HL-60/S4 treated with phorbol 12-myristate 13-acetate at 8.2 ng/mL for 4 days and 3 days (cell line): ENCODE measurements around the gene SDK1.

Experiments used
- in situ Hi-C: fragments of 300-500 bp; cut with MboI; formaldehyde crosslinking; loops from 2 replicates; pipeline ENCODE4 v1.15.0; 2022; ENCODE audit warnings: low sequenced_read_pairs

Gene SDK1

GRCh38 chr7:4057289-4057616 is 756.2 kb downstream of the SDK1 start:
- in situ Hi-C loops, result no loop called here

- in situ Hi-C loops, result no loop called here
Measured at GRCh38 chr7:4058158-4058557, 757.1 kb downstream of the SDK1 start.

- in situ Hi-C loops, result no loop called here
Measured at GRCh38 chr7:4065190-4065589, 764.1 kb downstream of the SDK1 start.

- in situ Hi-C loops, result no loop called here
Measured at GRCh38 chr7:4066206-4066605, 765.2 kb downstream of the SDK1 start.

GRCh38 chr7:4066626-4067475 is 765.8 kb downstream of the SDK1 start:
- in situ Hi-C loops, result no loop called here

- in situ Hi-C loops, result no loop called here
Measured at GRCh38 chr7:4067476-4067760, 766.4 kb downstream of the SDK1 start.

- in situ Hi-C loops, result no loop called here
Measured at GRCh38 chr7:4067874-4068273, 766.8 kb downstream of the SDK1 start.

- in situ Hi-C loops, result no loop called here
Measured at GRCh38 chr7:4068286-4068685, 767.2 kb downstream of the SDK1 start.

- in situ Hi-C loops, result no loop called here
Measured at GRCh38 chr7:4069268-4070095, 768.4 kb downstream of the SDK1 start.

- in situ Hi-C loops, result no loop called here
Measured at GRCh38 chr7:4070214-4070613, 769.2 kb downstream of the SDK1 start.

- in situ Hi-C loops, result no loop called here
Measured at GRCh38 chr7:4071370-4072058, 770.5 kb downstream of the SDK1 start.

- in situ Hi-C loops, result no loop called here
Measured at GRCh38 chr7:4072161-4072925, 771.3 kb downstream of the SDK1 start.

GRCh38 chr7:4073052-4073451 is 772.0 kb downstream of the SDK1 start:
- in situ Hi-C loops, result no loop called here

- in situ Hi-C loops, result no loop called here
Measured at GRCh38 chr7:4073750-4074149, 772.7 kb downstream of the SDK1 start.

- in situ Hi-C loops, result no loop called here
Measured at GRCh38 chr7:4074407-4074806, 773.4 kb downstream of the SDK1 start.

GRCh38 chr7:4074994-4075393 is 773.9 kb downstream of the SDK1 start:
- in situ Hi-C loops, result no loop called here

GRCh38 chr7:4076701-4077294 is 775.7 kb downstream of the SDK1 start:
- in situ Hi-C loops, result no loop called here

- in situ Hi-C loops, result no loop called here
Measured at GRCh38 chr7:4077980-4078379, 776.9 kb downstream of the SDK1 start.

- in situ Hi-C loops, result no loop called here
Measured at GRCh38 chr7:4078580-4078979, 777.5 kb downstream of the SDK1 start.

GRCh38 chr7:4079366-4079765 is 778.3 kb downstream of the SDK1 start:
- in situ Hi-C loops, result no loop called here

- in situ Hi-C loops, result no loop called here
Measured at GRCh38 chr7:4079956-4080355, 778.9 kb downstream of the SDK1 start.
